GM12872 (cell line): ENCODE data around the gene AK8.

Experiments
- TF ChIP-seq, protein P1 (sequence below): IDR thresholded peaks from 3 replicates; pipeline ENCODE4 v1.5.1; 2011; ENCODE audit warnings: low read depth, mild to moderate bottlenecking, low read length, moderate library complexity; ENCODE audit not compliant: insufficient read depth

The AK8 gene

DNA sequence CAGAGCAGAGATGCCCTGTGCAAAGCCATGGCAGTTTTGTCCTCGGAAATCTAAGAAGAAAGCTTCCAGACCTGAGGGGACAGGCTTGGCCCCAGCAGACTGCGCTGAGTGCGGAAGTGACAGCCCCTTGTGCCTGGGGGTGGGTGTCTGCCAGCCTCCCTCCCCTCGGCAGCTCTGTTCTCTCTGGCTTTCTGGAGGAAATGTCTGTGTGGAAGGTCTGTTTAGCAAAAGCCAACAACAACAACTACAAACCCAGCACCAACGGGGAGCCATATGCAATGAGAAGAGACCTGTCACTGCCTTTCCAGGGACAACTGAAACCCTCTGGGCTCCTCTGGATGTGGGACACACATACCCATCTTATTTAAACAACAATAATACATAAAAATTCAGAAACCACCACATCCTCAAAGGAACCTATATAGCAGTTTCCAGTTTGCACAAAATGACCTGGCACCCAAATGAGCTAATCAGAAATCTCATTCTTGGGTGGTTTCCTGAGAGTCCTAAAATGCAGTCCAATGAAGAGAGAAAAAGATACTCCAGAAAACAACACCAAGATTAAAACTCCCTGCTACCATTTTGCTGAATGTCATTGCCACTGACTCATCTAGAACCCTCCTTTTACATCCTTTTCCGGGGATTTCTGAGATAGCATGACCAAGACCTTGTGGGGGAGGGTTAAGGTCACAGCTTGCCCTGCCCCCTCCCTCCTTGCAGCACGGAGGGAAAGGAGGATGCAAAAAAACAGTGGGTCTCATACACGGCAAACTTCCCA lies 97.7 kb downstream of the AK8 start:
- TF ChIP-seq, protein P1, sequence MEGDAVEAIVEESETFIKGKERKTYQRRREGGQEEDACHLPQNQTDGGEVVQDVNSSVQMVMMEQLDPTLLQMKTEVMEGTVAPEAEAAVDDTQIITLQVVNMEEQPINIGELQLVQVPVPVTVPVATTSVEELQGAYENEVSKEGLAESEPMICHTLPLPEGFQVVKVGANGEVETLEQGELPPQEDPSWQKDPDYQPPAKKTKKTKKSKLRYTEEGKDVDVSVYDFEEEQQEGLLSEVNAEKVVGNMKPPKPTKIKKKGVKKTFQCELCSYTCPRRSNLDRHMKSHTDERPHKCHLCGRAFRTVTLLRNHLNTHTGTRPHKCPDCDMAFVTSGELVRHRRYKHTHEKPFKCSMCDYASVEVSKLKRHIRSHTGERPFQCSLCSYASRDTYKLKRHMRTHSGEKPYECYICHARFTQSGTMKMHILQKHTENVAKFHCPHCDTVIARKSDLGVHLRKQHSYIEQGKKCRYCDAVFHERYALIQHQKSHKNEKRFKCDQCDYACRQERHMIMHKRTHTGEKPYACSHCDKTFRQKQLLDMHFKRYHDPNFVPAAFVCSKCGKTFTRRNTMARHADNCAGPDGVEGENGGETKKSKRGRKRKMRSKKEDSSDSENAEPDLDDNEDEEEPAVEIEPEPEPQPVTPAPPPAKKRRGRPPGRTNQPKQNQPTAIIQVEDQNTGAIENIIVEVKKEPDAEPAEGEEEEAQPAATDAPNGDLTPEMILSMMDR, result no peak

DNA sequence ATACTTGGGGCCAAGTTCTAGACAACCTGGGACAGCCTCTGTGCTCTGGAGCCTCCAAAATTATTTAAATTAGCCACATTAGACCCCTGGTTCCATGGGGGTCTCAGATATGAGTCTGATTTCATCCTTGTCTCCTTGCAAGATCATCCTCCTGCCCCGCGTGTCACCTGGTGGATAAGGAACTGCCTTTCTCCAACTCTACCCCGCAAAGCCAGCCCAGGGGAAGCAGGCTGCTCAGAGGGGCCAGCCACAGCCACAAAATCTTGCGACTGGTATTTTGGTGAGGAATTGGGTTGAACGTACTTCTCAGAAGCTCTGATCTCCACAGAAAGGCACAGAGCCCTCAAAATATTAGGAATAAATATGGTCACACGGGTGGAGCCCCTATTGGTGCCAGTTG lies 101.2 kb downstream of the AK8 start:
- TF ChIP-seq, protein P1, result no peak

DNA sequence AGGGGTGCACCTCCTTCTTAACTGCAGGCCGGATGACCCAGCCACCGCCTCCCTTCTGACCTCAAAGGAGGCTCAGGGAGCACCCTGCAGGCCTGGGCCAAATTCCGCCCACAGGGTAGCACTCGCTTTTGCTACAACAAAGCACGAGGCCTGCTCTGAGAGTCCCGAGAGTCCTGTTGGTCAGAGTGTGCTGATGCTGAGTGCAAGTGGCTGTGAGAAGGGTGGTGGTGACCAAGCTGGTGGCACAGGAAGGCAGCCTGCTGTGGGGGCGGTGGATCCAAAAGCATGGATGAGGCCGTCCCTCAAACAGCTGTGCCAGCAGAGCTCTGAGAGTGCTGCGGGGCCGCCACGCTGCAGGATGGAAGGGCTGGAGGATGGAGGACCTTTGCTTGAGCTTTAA lies 101.8 kb downstream of the AK8 start:
- TF ChIP-seq, protein P1, result no peak

DNA sequence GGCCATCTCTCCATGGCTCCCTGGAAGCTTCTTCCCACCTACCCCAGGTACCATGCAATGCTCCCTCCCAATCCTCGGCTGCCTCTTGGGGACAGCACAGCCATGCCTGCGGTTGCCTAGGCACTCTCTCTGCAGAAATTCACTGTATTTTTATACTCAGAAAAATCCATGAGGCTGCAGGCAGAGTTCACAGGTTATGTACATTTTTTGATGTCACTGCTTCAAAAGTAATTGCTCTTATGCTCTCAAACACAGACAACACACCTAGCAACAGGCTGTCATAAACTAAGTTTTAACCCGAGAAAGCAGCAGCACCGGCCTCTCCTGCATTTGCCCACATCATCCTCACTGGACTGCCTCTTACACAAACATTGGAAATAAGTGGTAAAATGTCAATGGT lies 102.4 kb downstream of the AK8 start:
- TF ChIP-seq, protein P1, result no peak

DNA sequence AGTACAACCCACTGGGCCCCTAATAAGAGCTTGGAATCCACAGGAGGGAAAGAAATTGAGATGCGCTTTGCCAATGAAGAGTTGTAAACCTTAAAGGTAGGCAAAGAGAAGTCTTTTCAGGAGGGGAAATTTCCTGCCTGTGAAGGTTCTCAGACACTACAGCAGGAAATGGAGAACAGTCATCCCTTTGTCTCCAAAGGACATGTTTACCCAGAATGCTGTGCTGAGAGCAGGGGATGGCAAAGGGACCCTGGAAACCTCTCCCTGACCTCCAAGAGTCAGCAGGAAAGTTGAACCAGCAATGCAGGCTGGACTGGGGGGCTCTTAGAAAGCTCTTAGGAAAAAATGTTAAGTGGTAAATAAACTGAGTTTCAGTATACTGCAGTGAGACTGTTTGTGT lies 103.2 kb downstream of the AK8 start:
- TF ChIP-seq, protein P1, result no peak

DNA sequence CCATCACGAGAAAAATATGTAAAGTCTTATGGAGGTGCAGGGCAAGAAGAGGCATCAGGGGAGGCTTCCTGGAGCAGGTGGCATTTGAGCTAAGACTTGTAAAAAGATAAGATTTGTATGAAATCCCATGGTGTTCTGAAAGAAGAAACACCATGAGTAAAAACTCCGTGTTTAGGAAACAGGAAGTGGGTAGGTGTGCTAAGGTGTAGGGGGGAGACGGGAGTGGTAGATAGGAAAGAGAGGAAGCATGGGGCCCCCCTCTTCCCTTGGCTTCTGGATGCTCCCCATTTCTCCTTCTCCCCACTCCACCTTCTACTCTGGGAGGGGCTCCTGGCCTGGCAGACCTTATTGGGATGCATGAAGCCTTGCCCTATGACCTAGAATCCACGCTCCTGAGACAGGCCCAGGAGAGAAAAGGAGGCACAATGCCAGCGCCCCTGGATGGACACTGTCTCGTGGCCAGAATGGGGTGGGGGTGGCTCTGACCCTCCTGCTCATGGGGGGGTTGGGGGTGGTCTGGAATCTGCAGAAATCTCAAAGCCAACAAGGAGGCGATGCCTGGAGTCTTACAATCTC lies 104.2 kb downstream of the AK8 start:
- TF ChIP-seq, protein P1, result no peak

DNA sequence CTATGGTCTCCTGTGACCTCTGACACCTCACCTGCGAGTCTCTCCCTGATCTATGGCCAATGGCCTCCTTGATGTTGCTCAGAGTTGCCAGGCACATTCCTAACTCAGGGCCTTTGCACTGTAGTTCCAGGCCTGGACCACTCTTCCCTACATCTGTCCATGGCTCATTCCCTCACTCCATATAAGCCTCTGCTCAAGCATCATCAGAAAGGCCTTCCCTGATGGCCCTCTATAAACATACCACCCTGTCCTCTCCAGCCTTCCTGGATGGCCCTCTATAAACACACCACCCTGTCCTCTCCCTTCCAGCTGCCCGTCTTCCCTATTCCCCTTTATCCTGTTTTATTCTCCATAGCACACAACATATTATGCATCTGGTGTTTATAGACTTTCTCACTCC lies 105.0 kb downstream of the AK8 start:
- TF ChIP-seq, protein P1, result no peak
